Islet precursor cell (in vitro differentiated cells): Measurements from ENCODE around the gene TNFSF13.
A peak's percentile ranks its signal among the peaks of the same experiment; 100 is the strongest.

Experiments
- DNase-seq: peaks from one replicate; pipeline ENCODE4 v3.0.0-alpha.2; 2018

TNFSF13 gene

GRCh38 chr17:7553356-7553755 lies 5.2 kb upstream of the TNFSF13 start:
- no peak for DNase-seq

GRCh38 chr17:7555320-7555948 lies 3.1 kb upstream of the TNFSF13 start:
- no peak for DNase-seq

GRCh38 chr17:7556627-7557026 lies 1.9 kb upstream of the TNFSF13 start:
- DNase-seq: no peak

- no peak for DNase-seq
Observed at GRCh38 chr17:7557147-7557764, 1.3 kb upstream of the TNFSF13 start.

- DNase-seq: peak; percentile 89
Observed at GRCh38 chr17:7557775-7558543, 591 bp upstream of the TNFSF13 start.

- peak; percentile 43 for DNase-seq
Observed at GRCh38 chr17:7559320-7560171, 996 bp downstream of the TNFSF13 start.

- peak; percentile 96 for DNase-seq
Observed at GRCh38 chr17:7560172-7561027, 1.9 kb downstream of the TNFSF13 start.

- peak; percentile 98 for DNase-seq
Observed at GRCh38 chr17:7561028-7561575, 2.6 kb downstream of the TNFSF13 start.

- peak; percentile 95 for DNase-seq
Observed at GRCh38 chr17:7561589-7562207, 3.1 kb downstream of the TNFSF13 start, which contains the start of gene SENP3. Gene SENP3, plus strand, starts transcription at chr17:7561919. Its CDS starts 1,158 bp downstream, at chr17:7563077.

GRCh38 chr17:7562208-7562605 lies 3.7 kb downstream of the TNFSF13 start:
- no peak for DNase-seq

- DNase-seq: no peak
Observed at GRCh38 chr17:7563115-7563869, 4.7 kb downstream of the TNFSF13 start.

GRCh38 chr17:7569571-7569970 lies 11.0 kb downstream of the TNFSF13 start:
- DNase-seq: no peak

GRCh38 chr17:7570351-7570750 lies 11.8 kb downstream of the TNFSF13 start:
- no peak for DNase-seq

- DNase-seq: no peak
Observed at GRCh38 chr17:7572338-7572587, 13.7 kb downstream of the TNFSF13 start.

- DNase-seq: peak; percentile 100
Observed at GRCh38 chr17:7572588-7573323, 14.2 kb downstream of the TNFSF13 start.

- peak; percentile 96 for DNase-seq
Observed at GRCh38 chr17:7573324-7574080, 15.0 kb downstream of the TNFSF13 start.

- no peak for DNase-seq
Observed at GRCh38 chr17:7574176-7574953, 15.8 kb downstream of the TNFSF13 start.

GRCh38 chr17:7575481-7575883 lies 16.9 kb downstream of the TNFSF13 start:
- no peak for DNase-seq
